MM.1S (cell line): ENCODE results near the gene SMIM35.

Experiments used
- CTCF ChIP-seq: fragments of 300-600 bp; sonication (generic); IDR thresholded peaks from 2 replicates; pipeline ENCODE4 v1.5.1; 2016; ENCODE audit warnings: antibody characterized with exemption, low read length, mixed read lengths
- EZH2 ChIP-seq: fragments of 300-600 bp; sonication (generic); optimal IDR thresholded peaks from 2 replicates; pipeline ENCODE3; 2017; ENCODE audit warnings: low read depth, mild to moderate bottlenecking, antibody characterized with exemption, low read length, mixed read lengths
- EZH2phosphoT487 ChIP-seq: fragments of 300-600 bp; sonication (generic); IDR thresholded peaks from 2 replicates; pipeline ENCODE4 v1.6.1; 2018; ENCODE audit warnings: antibody characterized with exemption, low read length

GRCh38 chr11:118007040-118007439 lies 79.7 kb downstream of the SMIM35 start:
- TF ChIP-seq CTCF (no peak), EZH2phosphoT487 (no peak), EZH2 (no peak)
